IMR-90 (cell line): ENCODE measurements around the gene APC2. TPM values are rescaled to one million over a fixed set of nuclear protein-coding genes. Genes with fewer than 3 reads are reported as not detected.

Experiments used
- ATAC-seq: fragments of 200-7000 bp; cut with Tn5 transposase; 2 replicates; pipeline ENCODE4 v1.9.1; 2020; ENCODE audit warnings: low read depth, mild to moderate bottlenecking, moderate library complexity
- BruUV-seq: library from RNA; stranded (reverse); fragments of 400-500 nt; replicated peaks from 2 replicates; lab custom pipeline; 2021; lab: Mats Ljungman, UMichigan
- CTCF ChIA-PET: fragments of 300-600 bp; formaldehyde crosslinking; extraction: SDS; loops from one replicate; lab custom pipeline; 2021; ENCODE audit warnings: antibody characterized with exemption; lab: Yijun Ruan, JAX
- POLR2A ChIA-PET: fragments of 300-600 bp; sonication (Branson Sonifier 250); formaldehyde crosslinking; loops from one replicate; lab custom pipeline; 2022; ENCODE audit warnings: antibody characterized with exemption; ENCODE audit not compliant: unreplicated experiment; lab: Charles Lee
- DNase-seq: peaks from one replicate; pipeline ENCODE4 v3.0.0; 2013
- H2AFZ ChIP-seq: replicated peaks from 2 replicates; pipeline ENCODE3; 2013; ENCODE audit warnings: low read length, mild to moderate bottlenecking; ENCODE audit not compliant: poor library complexity
- H2AK5ac ChIP-seq: 2 replicates; pipeline ENCODE4 v1.6.1; 2013; ENCODE audit warnings: low read depth, low read length, inconsistent platforms
- H2AK9ac ChIP-seq: replicated peaks from 2 replicates; pipeline ENCODE3; 2013; ENCODE audit warnings: mild to moderate bottlenecking, low read depth, low read length, moderate library complexity; ENCODE audit not compliant: poor library complexity
- H2BK120ac ChIP-seq: 2 replicates; pipeline ENCODE4 v1.6.1; 2013; ENCODE audit warnings: low read depth, low read length, inconsistent platforms
- H2BK15ac ChIP-seq: 3 replicates; pipeline ENCODE4 v1.6.1; 2013; ENCODE audit warnings: low read depth, low read length, inconsistent platforms
- H2BK20ac ChIP-seq: 2 replicates; pipeline ENCODE4 v1.6.1; 2013; ENCODE audit warnings: low read depth, mild to moderate bottlenecking, inconsistent platforms, low read length, moderate library complexity
- H2BK5ac ChIP-seq: 2 replicates; pipeline ENCODE4 v1.6.1; 2013; ENCODE audit warnings: mild to moderate bottlenecking, low read depth, low read length, inconsistent platforms; ENCODE audit not compliant: poor library complexity, severe bottlenecking
- H3K14ac ChIP-seq: replicated peaks from 2 replicates; pipeline ENCODE4 v1.6.1; 2013; ENCODE audit warnings: low read depth, low read length, inconsistent platforms
- H3K18ac ChIP-seq: 2 replicates; pipeline ENCODE4 v1.6.1; 2013; ENCODE audit warnings: low read depth, low read length, control low read depth
- H3K23ac ChIP-seq: 2 replicates; pipeline ENCODE4 v1.6.1; 2013; ENCODE audit warnings: low read depth, low read length, inconsistent platforms
- H3K27ac ChIP-seq: 2 replicates; pipeline ENCODE4 v1.5.1; 2013; ENCODE audit warnings: mild to moderate bottlenecking, control low read depth, low read length; ENCODE audit not compliant: insufficient read depth
- H3K27me3 ChIP-seq: 2 replicates; pipeline ENCODE4 v1.6.1; 2013; ENCODE audit warnings: low read length; ENCODE audit not compliant: control insufficient read depth, insufficient read depth
- H3K36me3 ChIP-seq: 2 replicates; pipeline ENCODE4 v1.6.1; 2013; ENCODE audit warnings: low read length, mixed read lengths; ENCODE audit not compliant: control insufficient read depth, insufficient read depth
- H3K4ac ChIP-seq: 2 replicates; pipeline ENCODE4 v1.6.1; 2013; ENCODE audit warnings: low read depth, low read length, inconsistent platforms
- H3K4me1 ChIP-seq: 2 replicates; pipeline ENCODE4 v1.6.1; 2013; ENCODE audit warnings: low read length, mixed read lengths; ENCODE audit not compliant: control insufficient read depth, insufficient read depth
- H3K4me2 ChIP-seq: 2 replicates; pipeline ENCODE4 v1.6.1; 2013; ENCODE audit warnings: low read depth, mild to moderate bottlenecking, control low read depth, low read length, moderate library complexity
- H3K4me3 ChIP-seq: 2 replicates; pipeline ENCODE4 v1.5.1; 2013; ENCODE audit warnings: low read depth, mild to moderate bottlenecking, control low read depth, low read length, moderate library complexity; ENCODE audit not compliant: insufficient read depth
- H3K56ac ChIP-seq: 2 replicates; pipeline ENCODE4 v1.6.1; 2013; ENCODE audit warnings: low read length, inconsistent platforms; ENCODE audit not compliant: insufficient read depth; ENCODE audit errors: extremely low read depth
- H3K79me1 ChIP-seq, 2 experiments: 2 replicates each; pipeline ENCODE4 v1.6.1; 2013; ENCODE audit warnings: low read length in 2 of 2, inconsistent platforms in 1 of 2, low read depth in 1 of 2
- H3K9ac ChIP-seq: 2 replicates; pipeline ENCODE4 v1.6.1; 2013; ENCODE audit warnings: low read depth, low read length, control low read depth
- H3K9me1 ChIP-seq: 2 replicates; pipeline ENCODE4 v1.6.1; 2013; ENCODE audit warnings: low read length, inconsistent platforms; ENCODE audit not compliant: insufficient read depth
- H3K9me3 ChIP-seq: 2 replicates; pipeline ENCODE4 v1.6.1; 2013; ENCODE audit warnings: low read length; ENCODE audit not compliant: control insufficient read depth, insufficient read depth
- H4K20me1 ChIP-seq: 2 replicates; pipeline ENCODE4 v1.6.1; 2013; ENCODE audit warnings: low read length, inconsistent platforms; ENCODE audit not compliant: insufficient read depth
- H4K5ac ChIP-seq: 2 replicates; pipeline ENCODE4 v1.6.1; 2013; ENCODE audit warnings: mild to moderate bottlenecking, low read depth, low read length, control low read depth
- H4K8ac ChIP-seq, 2 experiments: 2 replicates each; pipeline ENCODE4 v1.6.1; 2013; ENCODE audit warnings: low read depth in 2 of 2, low read length in 2 of 2, control low read depth in 1 of 2, inconsistent platforms in 1 of 2
- H4K91ac ChIP-seq: 2 replicates; pipeline ENCODE4 v1.6.1; 2013; ENCODE audit warnings: low read depth, low read length, inconsistent platforms; ENCODE audit not compliant: insufficient read depth
- BHLHE40 ChIP-seq: fragments of 150-350 bp; IDR thresholded peaks from 2 replicates; pipeline ENCODE4 v1.6.1; 2016; ENCODE audit warnings: mild to moderate bottlenecking, low read depth, low read length
- CTCF ChIP-seq: conservative IDR thresholded peaks from 2 replicates; pipeline ENCODE4 v1.5.1; 2012; ENCODE audit warnings: mild to moderate bottlenecking, low read depth, low read length, improper control_type of control experiment
- MAFK ChIP-seq: IDR thresholded peaks from 2 replicates; pipeline ENCODE4 v1.6.1; 2012; ENCODE audit warnings: low read depth, low read length, improper control_type of control experiment
- POLR2A ChIP-seq: IDR thresholded peaks from 2 replicates; pipeline ENCODE4 v1.6.1; 2012; ENCODE audit warnings: mild to moderate bottlenecking, low read depth, low read length
- RAD21 ChIP-seq: IDR thresholded peaks from 2 replicates; pipeline ENCODE4 v1.6.1; 2012; ENCODE audit warnings: low read length, improper control_type of control experiment
- RCOR1 ChIP-seq: IDR thresholded peaks from 2 replicates; pipeline ENCODE4 v1.6.1; 2012; ENCODE audit warnings: mild to moderate bottlenecking, low read length, improper control_type of control experiment; ENCODE audit not compliant: insufficient replicate concordance
- RFX5 ChIP-seq: IDR thresholded peaks from 2 replicates; pipeline ENCODE4 v1.8.0; 2012; ENCODE audit warnings: low read depth, mild to moderate bottlenecking, low read length, moderate library complexity
- WGBS, 2 experiments: methylation state at CpG; one replicate each; pipeline versions ENCODE4 v1.1.5 to v1.1.7; 2013; ENCODE audit warnings: missing lambda C conversion rate in 2 of 2; ENCODE audit not compliant: insufficient read length in 1 of 2; ENCODE audit errors: extremely low coverage in 2 of 2; 5-methylcytosine and 5-hydroxymethylcytosine counted together
- dilution Hi-C: fragments of 300-500 bp; cut with HindIII; formaldehyde crosslinking; loops from one replicate; pipeline ENCODE4 v1.14.3; 2018; ENCODE audit warnings: low sequenced_read_pairs; ENCODE audit not compliant: unreplicated experiment
- in situ Hi-C: fragments of 300-500 bp; cut with MboI; formaldehyde crosslinking; loops from 3 replicates; pipeline ENCODE4 v1.14.3; 2019; ENCODE audit warnings: low sequenced_read_pairs, inconsistent platforms, mixed read lengths
- intact Hi-C: fragments of 100-400 bp; cut with micrococcal nuclease; formaldehyde crosslinking; loops from 2 replicates; pipeline ENCODE4 v1.10.0; 2022
- polyA plus RNA-seq, 3 experiments: library from polyadenylated mRNA; depleted of rRNA; stranded (reverse); fragments of >200 nt; gene quantifications; 2 replicates each; pipeline ENCODE4 v1.2.3, GENCODE V29; 2012; ENCODE audit warnings: low replicate concordance in 1 of 3
- total RNA-seq: library from RNA; depleted of rRNA; stranded (reverse); fragments of >200 nt; gene quantifications from 2 replicates; pipeline ENCODE4 v1.2.3, GENCODE V29; 2012

The APC2 gene
- total and polyA plus RNA-seq, 2 of the 4 experiments (the other 2 are of a cell fraction) = 0.36 to 0.41 TPM

- TF ChIP-seq RAD21 = no peak
These were observed 23.3 kb downstream of the APC2 start (continued) for GRCh38 chr19:1473085-1473851.

- H4K8ac ChIP-seq = no peak overlapping the region
- ATAC-seq = no peak
- no peak overlapping the region for H4K91ac ChIP-seq
- H3K27ac ChIP-seq = no peak overlapping the region
- 68% methylated on average over 9 of the region's 31 CpGs; no CpG with 5 or more reads in 1 of the 2 experiments for WGBS, 2 experiments
- intact Hi-C loops = no loop called here
- peaks cover 9% of the 10 kb centered on the region for H3K36me3 ChIP-seq
- H3K23ac ChIP-seq = no peak overlapping the region
- H2BK15ac ChIP-seq = no peak overlapping the region
- no peak overlapping the region for H2AK5ac ChIP-seq
- H2BK5ac ChIP-seq = no peak overlapping the region
- no peak overlapping the region for H3K9ac ChIP-seq
- H3K27me3 ChIP-seq = peaks cover 36% of the 10 kb centered on the region
- in situ Hi-C loops = no loop called here
- H3K56ac ChIP-seq = no peak overlapping the region
- no peak overlapping the region for H3K4ac ChIP-seq
- H3K9me3 ChIP-seq = no peaks in the 10 kb centered on the region
- DNase-seq = peak; percentile 35
- no peak overlapping the region for H3K4me2 ChIP-seq
- CTCF ChIA-PET = no interaction called here
- H3K4me1 ChIP-seq = peaks cover 18% of the 10 kb centered on the region
- no peak overlapping the region for H2BK120ac ChIP-seq
- no peak overlapping the region for H3K4me3 ChIP-seq
- H2AK9ac ChIP-seq = no peak overlapping the region
- no peak overlapping the region for H3K14ac ChIP-seq
- H3K79me1 ChIP-seq = peaks cover 10 to 54% of the 10 kb centered on the region in 2 experiments
- no peak overlapping the region for H2BK20ac ChIP-seq
- no peak overlapping the region for H3K18ac ChIP-seq
- H3K9me1 ChIP-seq = 0 out of 2 replicates have a peak, but pooled peaks cover 3% of the 10 kb centered on the region
- H2AFZ ChIP-seq = no peak overlapping the region
- TF ChIP-seq BHLHE40 (no peak), RAD21 (no peak), CTCF (no peak), POLR2A (no peak), RFX5 (no peak), RCOR1 (no peak), MAFK (no peak)
- H4K20me1 ChIP-seq = peaks cover 69% of the 10 kb centered on the region
- POLR2A ChIA-PET = no interaction called here
- no TSS peak for BruUV-seq
- H4K5ac ChIP-seq = no peak overlapping the region
- dilution Hi-C loops = no loop called here
These were observed 24.3 kb downstream of the APC2 start for GRCh38 chr19:1474011-1474764.
